Cardiac fibroblast (primary cell): ENCODE data around the gene PRKCA.
"Not testable (repeated sequence)": the region's sequence is repeated elsewhere in the genome, so short reads cannot be mapped to it uniquely, and the experiment has no call there.

Experiments
- DNase-seq, 2 donors: peaks; one replicate each; pipeline versions ENCODE4 v3.0.0 to v3.0.0-alpha.2; 2010; ENCODE audit warnings: low read depth in 2 of 2
- H3K4me3 ChIP-seq, 2 donors: replicated peaks in 1 of 2; 1 replicate in 1 of 2; 2 replicates in 1 of 2; pipeline ENCODE4 v1.5.1; 2011; ENCODE audit warnings: low read depth in 2 of 2, low read length in 2 of 2, mild to moderate bottlenecking in 2 of 2, moderate library complexity in 1 of 2
- CTCF ChIP-seq: IDR thresholded peaks from one replicate; pipeline ENCODE4 v1.5.1; 2011; ENCODE audit warnings: low read depth, mild to moderate bottlenecking, low read length, inconsistent platforms

PRKCA gene

GRCh38 chr17:66343531-66344078, 41.2 kb downstream of the PRKCA start:
- H3K4me3 ChIP-seq: no peak overlapping the region
- DNase-seq: peak in 1 of 2 donors; percentile 27
- no peak for TF ChIP-seq CTCF

GRCh38 chr17:66344473-66344872, 42.1 kb downstream of the PRKCA start:
- no peak for DNase-seq
- no peak overlapping the region for H3K4me3 ChIP-seq
- TF ChIP-seq CTCF: no peak

GRCh38 chr17:66345264-66345663, 42.9 kb downstream of the PRKCA start:
- no peak for DNase-seq
- no peak overlapping the region for H3K4me3 ChIP-seq
- TF ChIP-seq CTCF: no peak

GRCh38 chr17:66345949-66346638, 43.7 kb downstream of the PRKCA start:
- not testable (repeated sequence) for H3K4me3 ChIP-seq, DNase-seq

- TF ChIP-seq CTCF: no peak
- DNase-seq: peak; percentile 31 to 76
- H3K4me3 ChIP-seq: no peak overlapping the region
These were observed 45.5 kb downstream of the PRKCA start for GRCh38 chr17:66347661-66348514.

- TF ChIP-seq CTCF: no peak
- DNase-seq: peak; percentile 75 to 78
- no peak overlapping the region for H3K4me3 ChIP-seq
These were observed 46.3 kb downstream of the PRKCA start for GRCh38 chr17:66348584-66349165.
